ENCODE results near the gene RALBP1.

DNA sequence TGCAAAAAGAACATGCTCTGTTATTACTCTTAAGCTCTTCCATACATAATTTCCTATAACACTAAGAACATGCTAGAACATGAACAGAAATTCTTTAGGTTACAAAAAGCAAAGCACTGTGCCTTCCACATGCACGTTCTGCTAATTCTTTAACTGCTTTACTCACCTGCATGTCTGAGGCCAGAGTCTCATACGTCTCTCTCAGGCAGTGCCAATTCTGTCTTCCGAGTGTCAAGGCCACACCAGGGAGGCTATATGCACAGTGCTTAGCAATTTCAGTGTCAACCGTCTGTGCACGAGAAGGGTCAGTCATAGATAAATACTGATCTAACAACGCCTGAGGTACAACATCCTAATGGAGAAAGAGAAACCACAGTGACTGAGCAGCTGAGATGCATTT is 83.9 kb downstream of the RALBP1 start:
- TF ChIP-seq POLR2A (IDR thresholded peaks at IDR 0.05; ENCODE audit: low read depth, low read length) (no peak), CHD1 (IDR thresholded peaks at IDR 0.05; ENCODE audit: low read depth, low read length) (no peak), BHLHE40 (IDR thresholded peaks at IDR 0.05; ENCODE audit: low read depth, low read length) (no peak), MAZ (IDR thresholded peaks at IDR 0.05; ENCODE audit: borderline replicate concordance, low read depth, low read length) (no peak), RAD21 (IDR thresholded peaks at IDR 0.05; ENCODE audit: low read length) (no peak)
- TF ChIP-seq, protein P1, sequence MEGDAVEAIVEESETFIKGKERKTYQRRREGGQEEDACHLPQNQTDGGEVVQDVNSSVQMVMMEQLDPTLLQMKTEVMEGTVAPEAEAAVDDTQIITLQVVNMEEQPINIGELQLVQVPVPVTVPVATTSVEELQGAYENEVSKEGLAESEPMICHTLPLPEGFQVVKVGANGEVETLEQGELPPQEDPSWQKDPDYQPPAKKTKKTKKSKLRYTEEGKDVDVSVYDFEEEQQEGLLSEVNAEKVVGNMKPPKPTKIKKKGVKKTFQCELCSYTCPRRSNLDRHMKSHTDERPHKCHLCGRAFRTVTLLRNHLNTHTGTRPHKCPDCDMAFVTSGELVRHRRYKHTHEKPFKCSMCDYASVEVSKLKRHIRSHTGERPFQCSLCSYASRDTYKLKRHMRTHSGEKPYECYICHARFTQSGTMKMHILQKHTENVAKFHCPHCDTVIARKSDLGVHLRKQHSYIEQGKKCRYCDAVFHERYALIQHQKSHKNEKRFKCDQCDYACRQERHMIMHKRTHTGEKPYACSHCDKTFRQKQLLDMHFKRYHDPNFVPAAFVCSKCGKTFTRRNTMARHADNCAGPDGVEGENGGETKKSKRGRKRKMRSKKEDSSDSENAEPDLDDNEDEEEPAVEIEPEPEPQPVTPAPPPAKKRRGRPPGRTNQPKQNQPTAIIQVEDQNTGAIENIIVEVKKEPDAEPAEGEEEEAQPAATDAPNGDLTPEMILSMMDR (conservative IDR thresholded peaks at IDR 0.05; ENCODE audit: low read depth, low read length): no peak
